Suppressor macrophage (primary cell): ENCODE results near the gene DCDC1.

ENCODE experiments used
- DNase-seq, 4 experiments: peaks; one replicate each; pipeline ENCODE4 v3.0.0-alpha.2; 2020 to 2022

The DCDC1 gene

GRCh38 chr11:30825723-30826122, 543.8 kb downstream of the DCDC1 start:
- no peak for DNase-seq

DNA sequence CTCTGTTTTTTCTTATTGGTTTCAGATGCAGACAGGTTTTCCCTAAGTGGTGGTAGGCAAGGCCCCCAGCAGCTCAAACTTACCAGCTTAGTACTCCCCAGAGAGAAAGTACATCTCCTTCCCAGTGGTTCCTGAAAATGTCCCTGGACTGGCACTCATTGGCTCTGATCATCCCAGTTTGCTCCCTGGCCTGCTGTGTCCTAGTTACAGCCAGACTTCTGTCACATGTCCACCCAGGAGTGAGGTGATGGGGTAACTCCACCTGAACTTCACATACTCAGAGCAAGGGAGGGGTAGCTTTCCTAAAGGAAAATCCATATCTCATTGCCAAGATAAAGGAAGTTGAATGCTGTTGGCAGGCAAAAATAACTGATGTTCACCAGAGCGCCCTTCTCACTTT, 546.4 kb downstream of the DCDC1 start:
- no peak for DNase-seq

DNA sequence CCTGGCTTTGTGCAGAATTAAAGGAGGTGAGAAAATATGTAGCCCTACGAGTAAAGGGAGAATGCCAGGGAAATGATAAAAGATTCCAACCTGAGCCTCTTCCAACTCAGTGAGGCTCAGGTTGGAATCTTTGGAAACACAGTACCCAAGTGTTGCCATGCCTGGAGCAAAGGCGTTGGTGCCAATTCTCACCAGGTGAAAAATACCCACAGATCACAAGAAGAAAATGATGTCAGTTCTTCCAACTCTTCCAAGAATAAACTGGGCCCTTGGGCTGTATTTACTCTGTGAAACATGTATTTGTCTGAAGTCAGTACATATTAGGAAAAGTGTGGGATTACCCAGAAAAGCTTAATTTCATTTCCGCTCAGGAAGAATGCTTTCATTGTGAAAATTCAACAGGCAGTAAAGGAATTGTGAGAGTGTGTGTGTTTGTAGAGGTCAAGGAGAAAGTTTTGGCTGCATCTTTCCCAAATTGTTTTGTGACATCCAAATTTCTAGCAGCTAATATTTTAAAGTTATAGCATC, 548.0 kb downstream of the DCDC1 start:
- DNase-seq, result no peak

DNA sequence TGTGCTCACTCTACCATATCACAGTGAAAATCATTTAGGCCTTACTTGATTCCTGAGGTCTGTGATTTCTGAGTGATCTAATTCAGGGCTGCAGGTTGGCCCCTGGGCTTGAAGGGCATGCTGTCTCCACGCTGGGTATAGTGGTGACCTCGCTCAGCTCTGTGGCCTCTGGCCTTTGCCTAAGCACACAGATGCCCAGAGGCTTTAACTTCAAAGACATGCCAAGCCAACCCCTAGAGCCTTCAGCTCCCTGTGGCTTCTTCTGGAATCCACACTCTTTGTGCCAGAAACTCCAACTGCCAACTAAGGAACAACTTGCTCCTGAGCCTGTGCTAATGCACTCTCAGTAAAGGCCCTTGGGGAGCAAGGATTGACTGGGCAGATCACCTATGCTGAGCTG, 550.8 kb downstream of the DCDC1 start:
- no peak for DNase-seq

DNA sequence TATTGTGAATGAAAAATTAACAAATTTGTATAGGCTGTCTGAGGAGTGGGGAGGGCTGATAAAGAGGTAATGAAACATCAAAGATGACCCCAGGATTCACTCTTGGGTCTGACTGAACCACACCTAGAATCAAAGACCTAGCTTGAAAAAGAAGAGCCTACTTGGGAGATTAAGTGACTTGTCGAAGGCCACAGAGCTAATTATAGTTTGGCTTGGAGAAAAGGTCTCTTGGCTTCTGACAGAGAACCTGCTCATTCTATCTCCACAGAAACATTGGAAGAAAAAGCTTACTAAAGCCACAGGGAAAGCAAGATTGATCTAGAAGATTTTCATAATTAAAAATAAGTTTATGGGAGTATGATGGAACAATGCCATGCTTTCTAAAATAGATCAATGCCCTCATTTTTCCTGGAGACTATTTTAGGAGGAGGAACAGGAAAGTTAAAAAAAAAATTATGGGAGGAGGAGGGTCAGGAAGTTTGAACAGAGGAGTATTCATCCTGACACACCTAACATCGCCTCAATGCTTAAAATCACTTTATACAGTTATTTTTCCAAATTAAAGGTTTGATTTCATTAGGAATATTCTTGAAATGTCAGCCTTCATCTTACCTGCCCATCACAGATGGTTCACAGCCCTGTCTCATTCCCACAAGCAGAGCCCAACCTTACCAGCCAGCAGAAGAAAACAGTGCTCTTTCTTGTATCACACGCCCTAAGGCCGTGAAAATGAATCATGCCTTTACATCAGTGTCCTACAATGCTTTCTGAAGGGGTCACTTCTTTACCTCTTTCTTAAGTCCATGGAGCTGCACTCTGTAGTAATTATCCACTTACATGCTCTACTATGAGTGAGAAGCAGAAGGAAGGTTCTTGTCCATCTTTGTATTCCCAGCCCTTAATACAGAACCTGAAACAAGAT, 552.3 kb downstream of the DCDC1 start:
- DNase-seq, result no peak

GRCh38 chr11:30815619-30816018, 553.9 kb downstream of the DCDC1 start:
- DNase-seq, result no peak

- DNase-seq, result no peak
Measured at GRCh38 chr11:30814737-30815136, 554.8 kb downstream of the DCDC1 start.
